ENCODE measurements around the gene THOC3. TPM values are rescaled to one million over a fixed set of nuclear protein-coding genes. Genes with fewer than 3 reads are reported as not detected.
A peak's percentile ranks its signal among the peaks of the same experiment; 100 is the strongest.
"Not testable (repeated sequence)": the region's sequence is repeated elsewhere in the genome, so short reads cannot be mapped to it uniquely, and the experiment has no call there.

Gene THOC3
- total and polyA plus RNA-seq, 5 donors: 5.6 to 14.2 (median 11.3) TPM

DNA sequence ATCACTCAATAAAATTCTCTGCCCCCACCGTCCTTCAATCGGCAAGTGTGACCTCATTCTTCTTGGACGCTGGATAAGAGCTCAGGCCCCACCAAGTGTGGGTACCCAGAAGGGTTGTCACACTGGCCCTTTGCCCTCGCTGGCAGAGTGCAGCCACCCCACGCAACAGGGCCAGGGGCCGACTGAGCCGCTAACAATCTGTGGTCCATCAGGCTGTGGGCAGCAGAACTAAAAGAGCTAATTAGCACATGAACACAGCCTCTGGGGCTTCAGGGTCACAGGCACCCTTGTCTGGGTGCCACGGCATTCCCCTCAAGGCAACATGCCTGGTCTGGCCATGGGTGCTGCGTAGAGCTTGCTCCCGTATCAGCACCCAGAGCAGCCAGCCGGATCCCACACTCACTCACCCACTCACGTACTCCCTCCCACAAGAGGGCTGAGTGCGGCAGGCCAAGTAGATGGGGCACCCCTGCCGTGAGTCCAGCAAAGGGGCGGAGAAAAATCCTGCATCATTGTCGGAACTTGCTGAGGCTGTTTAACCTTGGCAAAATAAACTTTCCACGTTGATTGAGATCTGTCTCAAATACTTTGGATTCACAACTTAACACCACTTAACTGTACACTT is 11.4 kb upstream of the THOC3 start:
- WGBS: 79% methylated on average over 6 of the region's 17 CpGs
- DNase-seq; H3K4me3 ChIP-seq (ENCODE audit: low read length): not testable (repeated sequence)

DNA sequence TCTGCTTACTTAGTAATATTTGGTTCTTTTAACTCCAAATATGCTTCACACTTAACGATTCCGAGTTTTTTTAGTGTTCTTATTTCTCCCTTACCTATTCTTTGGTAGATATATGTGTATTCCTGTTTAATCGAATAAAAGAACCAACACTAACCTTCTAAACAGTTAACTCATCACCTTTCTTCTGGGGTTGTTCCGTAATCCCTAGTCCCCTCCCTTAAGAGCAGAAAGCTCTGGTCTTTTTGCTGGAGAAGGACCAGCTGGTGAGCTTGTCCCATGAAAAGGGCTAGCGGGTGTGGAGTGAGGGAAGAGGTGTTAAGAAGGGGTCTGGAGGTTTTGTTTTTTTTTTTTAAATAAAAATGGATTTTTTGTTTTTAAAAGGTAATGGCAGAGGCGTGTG is 266 bp upstream of the THOC3 start:
- H3K4me3 ChIP-seq (ENCODE audit: low read length); H3K4me1 ChIP-seq (ENCODE audit: control insufficient read depth, insufficient read depth, low read length); H3K27ac ChIP-seq (ENCODE audit: low read length); H3K27me3 ChIP-seq (ENCODE audit: control insufficient read depth, insufficient read depth); intact Hi-C loops (cut with DNase I); H3K9me3 ChIP-seq (ENCODE audit: control insufficient read depth, low read length); DNase-seq: not testable (repeated sequence)
- 8% methylated on average over 4 of the region's 6 CpGs for WGBS
- peak; percentile 53 to 73 for ATAC-seq

More for the DNA sequence above, 11.4 kb upstream of the THOC3 start:
- ATAC-seq; H3K27me3 ChIP-seq (ENCODE audit: control insufficient read depth, insufficient read depth); H3K9me3 ChIP-seq (ENCODE audit: control insufficient read depth, low read length); H3K27ac ChIP-seq (ENCODE audit: low read length); intact Hi-C loops (cut with DNase I); H3K4me1 ChIP-seq (ENCODE audit: control insufficient read depth, insufficient read depth, low read length): not testable (repeated sequence)

DNA sequence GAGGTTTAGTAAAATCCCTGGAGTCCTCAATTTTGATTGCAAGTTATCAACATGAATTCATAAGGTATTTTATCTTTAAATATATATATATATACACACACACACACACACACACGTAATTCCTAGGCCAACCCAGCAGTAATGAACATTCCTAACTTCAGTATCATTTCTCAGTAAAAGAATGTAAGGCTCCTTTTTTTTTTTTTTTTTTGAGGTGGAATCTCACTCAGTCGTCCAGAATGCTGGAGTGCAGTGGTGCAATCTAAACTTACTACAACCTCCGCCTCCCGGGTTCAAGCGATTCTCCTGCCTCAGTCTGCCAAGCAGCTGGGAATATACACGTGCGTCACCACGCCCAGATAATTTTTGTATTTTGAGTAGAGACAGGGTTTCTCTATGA is 5.8 kb downstream of the THOC3 start:
- DNase-seq; ATAC-seq; H3K4me1 ChIP-seq (ENCODE audit: control insufficient read depth, insufficient read depth, low read length); H3K9me3 ChIP-seq (ENCODE audit: control insufficient read depth, low read length); H3K27ac ChIP-seq (ENCODE audit: low read length); intact Hi-C loops (cut with DNase I); H3K27me3 ChIP-seq (ENCODE audit: control insufficient read depth, insufficient read depth); H3K4me3 ChIP-seq (ENCODE audit: low read length): not testable (repeated sequence)
- 87% methylated on average over 5 of the region's 8 CpGs for WGBS

DNA sequence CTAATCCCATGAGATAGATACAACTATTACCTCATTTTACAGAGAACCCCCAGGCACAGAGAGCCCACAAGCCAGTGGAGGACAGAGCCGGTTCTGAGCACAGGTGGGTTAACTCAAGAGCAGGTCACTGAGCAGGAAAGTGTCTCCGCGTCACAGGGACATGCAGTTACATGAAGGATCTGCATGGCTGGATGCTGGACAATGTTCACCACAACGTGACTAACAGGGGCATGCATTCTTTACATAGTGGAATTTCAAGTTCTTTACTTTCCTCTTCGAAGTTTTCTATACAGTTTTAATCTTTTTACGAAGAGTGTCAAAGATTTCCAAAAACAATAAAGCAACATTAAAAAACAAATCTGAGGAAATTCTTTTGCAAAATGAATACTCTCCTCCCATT is 7.9 kb downstream of the THOC3 start:
- intact Hi-C loops (cut with DNase I); H3K4me3 ChIP-seq (ENCODE audit: low read length); H3K9me3 ChIP-seq (ENCODE audit: control insufficient read depth, low read length); H3K27me3 ChIP-seq (ENCODE audit: control insufficient read depth, insufficient read depth); DNase-seq; H3K4me1 ChIP-seq (ENCODE audit: control insufficient read depth, insufficient read depth, low read length); H3K27ac ChIP-seq (ENCODE audit: low read length); ATAC-seq: not testable (repeated sequence)
- whole genome bisulfite sequencing: 93% methylated on average over 5 of the region's 6 CpGs

DNA sequence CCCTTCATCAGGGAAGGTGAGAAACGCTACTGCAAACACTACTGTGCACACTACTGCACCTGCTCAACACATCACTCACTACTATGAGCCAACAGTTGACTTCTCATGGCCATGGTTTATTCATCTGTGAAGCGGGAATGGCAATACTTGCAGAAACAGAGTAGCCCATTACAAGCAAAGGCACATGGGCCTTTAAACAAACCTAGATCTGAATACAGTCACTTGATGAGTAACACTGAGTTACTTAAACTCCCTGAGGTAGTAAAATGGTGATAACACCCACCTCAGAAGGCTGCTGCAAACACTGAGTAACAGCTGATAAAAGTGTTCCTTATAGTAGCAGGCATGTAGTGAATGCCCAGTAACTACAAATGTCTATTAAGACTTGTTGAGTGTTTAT is 9.6 kb downstream of the THOC3 start:
- H3K4me1 ChIP-seq (ENCODE audit: control insufficient read depth, insufficient read depth, low read length); H3K27ac ChIP-seq (ENCODE audit: low read length); intact Hi-C loops (cut with DNase I); H3K4me3 ChIP-seq (ENCODE audit: low read length); H3K9me3 ChIP-seq (ENCODE audit: control insufficient read depth, low read length); DNase-seq; ATAC-seq; H3K27me3 ChIP-seq (ENCODE audit: control insufficient read depth, insufficient read depth): not testable (repeated sequence)
- 99% methylated on average over 2 of the region's 2 CpGs for WGBS

DNA sequence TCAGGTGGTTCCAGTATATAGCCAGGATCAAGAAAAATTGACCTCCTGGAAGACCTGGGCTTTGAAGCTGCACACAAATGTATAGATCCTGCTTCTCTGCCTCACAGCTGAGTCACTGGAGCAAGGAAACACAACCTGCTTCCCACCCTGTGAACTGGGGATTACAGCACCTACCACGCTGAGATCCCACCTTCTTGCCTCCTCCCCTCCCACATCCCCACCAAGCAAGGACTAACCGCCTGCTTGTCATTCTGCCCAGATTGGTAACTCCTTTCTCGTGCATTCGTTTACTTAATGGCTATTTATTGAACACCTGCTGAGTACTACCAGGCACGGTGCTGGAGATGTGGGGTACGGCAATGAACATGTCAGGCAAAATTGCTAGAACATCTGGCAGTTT is 14.0 kb downstream of the THOC3 start:
- intact Hi-C loops (cut with DNase I); H3K27ac ChIP-seq (ENCODE audit: low read length); H3K4me1 ChIP-seq (ENCODE audit: control insufficient read depth, insufficient read depth, low read length); DNase-seq; ATAC-seq; H3K4me3 ChIP-seq (ENCODE audit: low read length); H3K9me3 ChIP-seq (ENCODE audit: control insufficient read depth, low read length); H3K27me3 ChIP-seq (ENCODE audit: control insufficient read depth, insufficient read depth): not testable (repeated sequence)
- WGBS: 84% methylated on average over 4 of the region's 6 CpGs

DNA sequence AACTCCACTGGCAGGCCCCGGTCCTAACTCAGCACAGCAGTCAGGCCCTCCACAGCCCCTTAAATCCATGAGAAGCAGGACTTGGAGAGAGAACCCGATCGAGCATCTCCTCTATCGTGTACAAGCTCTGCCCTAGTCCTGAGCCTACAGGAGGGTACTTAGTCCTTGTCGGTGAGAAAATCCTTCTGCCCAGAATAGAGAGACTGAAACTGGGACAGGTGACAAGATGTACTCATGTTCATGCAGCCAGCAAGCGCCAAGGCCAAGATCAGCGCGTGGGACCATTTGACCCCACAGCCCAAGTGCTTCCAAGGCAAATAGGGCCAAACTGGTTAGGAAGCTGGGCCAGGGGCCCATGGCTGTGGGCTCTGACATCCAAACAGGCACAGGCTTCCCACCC is 15.3 kb downstream of the THOC3 start:
- WGBS: 93% methylated on average over 4 of the region's 8 CpGs

DNA sequence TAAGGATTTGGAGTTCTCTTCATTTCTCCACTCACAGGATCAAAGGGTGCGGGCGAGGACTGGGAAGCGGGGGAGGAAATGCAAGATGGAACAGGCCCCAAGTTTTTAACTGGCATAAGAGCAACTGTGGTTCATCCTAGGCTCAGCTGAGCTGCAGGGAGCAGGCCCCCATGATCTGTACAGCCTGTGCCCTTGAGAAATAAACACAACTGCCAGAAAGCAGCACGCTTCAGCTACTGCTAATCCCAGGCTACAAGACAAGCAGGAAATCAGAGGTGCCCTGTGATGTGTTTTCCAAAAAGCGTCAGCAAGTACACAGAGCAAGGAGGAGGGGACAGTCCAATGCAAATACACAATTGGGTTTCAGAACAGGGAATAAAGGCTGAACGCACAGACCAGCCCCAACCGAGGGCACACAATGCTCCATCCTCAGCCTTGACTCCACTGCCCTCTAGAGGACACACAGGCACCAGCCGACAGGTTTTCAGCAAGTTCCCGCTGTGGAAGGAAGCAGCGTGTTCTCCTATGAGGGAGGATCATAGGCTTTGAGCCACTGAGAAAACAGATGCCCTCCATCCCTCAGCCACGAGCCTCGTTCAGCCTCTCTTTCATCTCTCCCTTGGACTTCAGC is 16.7 kb downstream of the THOC3 start:
- H3K4me1 ChIP-seq (ENCODE audit: control insufficient read depth, insufficient read depth, low read length); DNase-seq; H3K4me3 ChIP-seq (ENCODE audit: low read length); intact Hi-C loops (cut with DNase I); H3K27ac ChIP-seq (ENCODE audit: low read length); H3K27me3 ChIP-seq (ENCODE audit: control insufficient read depth, insufficient read depth); H3K9me3 ChIP-seq (ENCODE audit: control insufficient read depth, low read length): not testable (repeated sequence)
- peak; percentile 80 to 86 for ATAC-seq
- WGBS: no CpG with 5 or more reads among the region's 12 CpGs

More for the DNA sequence above, 15.3 kb downstream of the THOC3 start:
- H3K27ac ChIP-seq (ENCODE audit: low read length); DNase-seq; H3K4me3 ChIP-seq (ENCODE audit: low read length); ATAC-seq; H3K9me3 ChIP-seq (ENCODE audit: control insufficient read depth, low read length); intact Hi-C loops (cut with DNase I); H3K4me1 ChIP-seq (ENCODE audit: control insufficient read depth, insufficient read depth, low read length); H3K27me3 ChIP-seq (ENCODE audit: control insufficient read depth, insufficient read depth): not testable (repeated sequence)

DNA sequence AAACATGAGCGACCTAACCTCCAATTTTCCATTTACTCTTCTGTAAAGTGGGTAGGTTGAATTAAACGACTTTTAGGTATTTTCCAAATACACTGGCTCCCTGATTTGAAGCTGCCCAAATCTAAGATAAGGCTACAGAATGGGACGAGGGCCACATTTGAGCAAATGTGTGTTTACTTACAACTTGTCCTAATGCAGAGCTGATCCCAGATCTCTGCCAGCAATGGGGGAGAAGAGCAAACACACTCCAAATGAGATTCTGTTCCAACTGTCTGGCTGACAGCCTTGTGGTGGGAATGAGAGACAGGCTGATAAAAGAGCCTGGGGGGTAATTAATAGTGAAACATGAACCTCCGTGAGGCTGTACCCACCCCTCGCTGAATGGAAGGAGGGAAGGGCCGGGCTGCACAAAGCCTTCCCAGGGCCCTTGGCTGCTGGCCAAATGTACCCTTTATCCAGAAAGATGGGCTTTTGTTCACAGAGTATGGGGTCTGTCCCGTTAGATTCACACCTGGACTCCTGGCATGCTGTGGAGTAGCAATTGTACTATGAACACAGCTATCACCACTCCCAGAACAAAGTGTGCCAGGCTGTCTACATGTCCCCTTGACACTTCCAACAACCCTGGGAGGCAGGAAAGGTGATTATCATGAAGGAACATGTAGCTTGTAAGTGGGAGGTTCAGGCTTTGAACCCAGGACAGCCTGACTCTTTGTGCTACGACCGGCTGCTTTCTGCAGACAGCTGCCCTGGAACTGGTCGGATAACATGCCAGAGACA is 19.6 kb downstream of the THOC3 start:
- H3K27ac ChIP-seq (ENCODE audit: low read length); intact Hi-C loops (cut with DNase I); DNase-seq; H3K27me3 ChIP-seq (ENCODE audit: control insufficient read depth, insufficient read depth); H3K9me3 ChIP-seq (ENCODE audit: control insufficient read depth, low read length); H3K4me1 ChIP-seq (ENCODE audit: control insufficient read depth, insufficient read depth, low read length); ATAC-seq; H3K4me3 ChIP-seq (ENCODE audit: low read length): not testable (repeated sequence)
- WGBS: 86% methylated on average over 6 of the region's 10 CpGs

DNA sequence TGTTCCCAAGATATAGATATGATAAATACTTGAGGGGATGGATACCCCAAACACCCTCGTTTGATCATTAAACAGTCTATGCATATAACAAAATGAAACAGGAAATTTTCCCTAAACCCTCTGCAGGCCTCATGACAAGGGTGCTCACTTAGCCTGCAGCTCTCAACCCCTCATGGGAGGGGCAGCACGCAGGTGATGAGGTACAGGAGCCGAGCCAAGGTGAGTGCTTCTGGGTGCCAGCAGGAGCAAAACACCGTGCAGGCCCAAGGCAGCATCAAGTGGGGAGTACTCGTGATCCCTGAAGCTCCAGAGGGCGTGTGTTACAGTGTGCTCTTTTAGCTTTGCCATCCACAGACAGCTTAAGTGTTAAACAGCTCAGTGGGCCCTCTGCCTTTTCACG is 24.9 kb downstream of the THOC3 start:
- 95% methylated on average over 4 of the region's 7 CpGs for WGBS
- H3K27me3 ChIP-seq (ENCODE audit: control insufficient read depth, insufficient read depth); H3K4me3 ChIP-seq (ENCODE audit: low read length); H3K4me1 ChIP-seq (ENCODE audit: control insufficient read depth, insufficient read depth, low read length); H3K27ac ChIP-seq (ENCODE audit: low read length); ATAC-seq; DNase-seq; intact Hi-C loops (cut with DNase I); H3K9me3 ChIP-seq (ENCODE audit: control insufficient read depth, low read length): not testable (repeated sequence)

DNA sequence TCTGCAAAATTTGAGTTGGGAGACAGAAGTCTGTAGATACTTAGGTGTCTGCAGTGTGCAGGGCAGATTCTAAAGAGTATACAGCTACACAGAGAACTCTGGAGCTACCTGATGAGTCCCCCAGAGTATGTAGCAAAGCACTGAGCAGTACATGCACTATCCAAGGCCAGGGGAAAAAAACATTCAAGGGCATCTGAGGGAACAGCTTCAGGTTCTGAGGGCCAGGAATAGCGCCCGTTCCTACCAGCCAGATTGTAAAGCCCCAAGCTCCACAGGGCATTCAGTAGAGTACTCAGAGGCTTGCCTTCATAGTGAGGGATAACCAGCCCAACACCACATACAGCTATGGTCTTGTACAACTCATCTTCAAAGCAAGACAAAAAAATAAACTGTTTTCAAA is 27.5 kb downstream of the THOC3 start:
- ATAC-seq; H3K27ac ChIP-seq (ENCODE audit: low read length); H3K4me3 ChIP-seq (ENCODE audit: low read length); DNase-seq; H3K4me1 ChIP-seq (ENCODE audit: control insufficient read depth, insufficient read depth, low read length); H3K27me3 ChIP-seq (ENCODE audit: control insufficient read depth, insufficient read depth); intact Hi-C loops (cut with DNase I); H3K9me3 ChIP-seq (ENCODE audit: control insufficient read depth, low read length): not testable (repeated sequence)
- WGBS: 88% methylated on average over 2 of the region's 2 CpGs
